DMS153 (cell line): ENCODE measurements around the gene MTHFD2L.

Source experiments
- DNase-seq: peaks from one replicate; lab custom pipeline; 2025; lab: John Stamatoyannopoulos, UW

Gene MTHFD2L

DNA sequence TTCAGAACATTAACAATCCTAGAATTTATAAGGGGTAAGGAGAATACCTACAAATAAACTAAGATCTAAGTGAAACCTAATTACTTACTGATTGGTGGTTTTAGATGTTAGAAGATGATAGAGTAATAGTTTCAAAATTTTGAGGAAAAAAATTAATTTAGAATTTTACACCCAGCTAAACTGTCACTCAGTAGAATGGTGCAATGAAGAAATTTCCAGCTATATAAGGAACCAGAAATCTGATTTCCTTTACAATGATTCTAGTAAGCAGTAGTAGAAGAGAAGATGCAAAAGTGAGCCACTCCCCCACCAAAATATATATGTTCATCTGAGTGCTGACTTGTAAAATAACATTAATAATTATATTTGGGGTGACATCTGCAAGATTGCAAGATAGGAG lies 95.0 kb downstream of the MTHFD2L start:
- no peak for DNase-seq

DNA sequence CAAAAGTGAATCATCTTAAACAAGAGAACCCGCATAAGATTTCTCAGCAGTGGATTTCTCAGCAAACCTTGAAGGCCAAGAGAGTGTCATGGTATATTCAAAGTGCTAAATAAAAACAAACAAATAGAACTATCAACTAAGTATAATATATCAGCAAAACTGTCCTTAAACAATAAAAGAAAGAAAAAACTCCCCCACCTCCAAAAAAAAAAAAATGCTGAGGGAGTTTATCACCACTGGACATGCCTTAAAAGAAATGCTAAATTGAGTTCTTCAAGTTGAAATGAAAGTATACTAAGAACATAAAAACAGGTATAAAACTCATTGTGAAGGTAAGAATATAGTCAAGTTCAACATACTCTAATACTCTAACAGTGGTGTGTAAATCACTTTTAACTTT lies 96.5 kb downstream of the MTHFD2L start:
- no peak for DNase-seq

- no peak for DNase-seq
Observed at GRCh38 chr4:74255096-74255495, 97.2 kb downstream of the MTHFD2L start.

- no peak for DNase-seq
Observed at GRCh38 chr4:74258963-74259362, 101.0 kb downstream of the MTHFD2L start.

DNA sequence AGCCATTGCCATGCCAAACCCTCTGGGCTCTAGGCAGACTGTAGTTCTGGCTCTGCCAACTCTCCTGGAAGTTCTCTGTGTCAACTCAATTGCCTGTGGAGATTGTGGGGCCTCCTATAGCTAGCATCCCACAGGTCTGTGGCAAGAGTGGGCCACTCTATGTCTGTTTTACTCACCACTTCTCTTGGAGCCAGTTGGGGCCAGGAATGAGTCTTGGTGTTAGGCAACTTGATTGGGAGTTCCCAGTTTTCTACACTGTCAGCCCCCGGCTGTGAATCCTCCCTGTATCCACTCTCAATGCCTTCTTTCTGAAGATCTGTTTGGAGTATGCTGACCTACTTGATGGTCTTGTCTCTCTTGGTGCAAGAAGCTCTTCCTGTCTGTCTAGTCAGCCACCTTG lies 102.1 kb downstream of the MTHFD2L start:
- no peak for DNase-seq

- no peak for DNase-seq
Observed at GRCh38 chr4:74262522-74262921, 104.6 kb downstream of the MTHFD2L start.

DNA sequence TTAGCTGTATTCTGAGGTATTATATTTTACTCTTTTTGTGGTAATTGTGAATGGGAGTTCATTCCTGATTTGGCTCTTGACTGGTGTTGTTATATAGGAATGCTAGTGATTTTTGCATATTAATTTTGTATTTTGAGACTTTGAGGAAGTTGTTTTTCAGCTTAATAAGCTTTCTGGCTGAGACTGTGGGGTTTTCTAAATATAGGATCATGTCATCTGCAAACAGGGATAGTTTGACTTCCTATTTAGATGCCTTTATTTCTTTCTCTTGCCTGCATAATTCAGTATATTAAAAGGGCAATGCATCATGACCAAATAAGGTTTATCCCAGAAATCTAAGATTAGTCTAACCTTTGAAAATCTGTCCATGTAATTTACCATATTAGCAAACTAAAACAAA lies 105.6 kb downstream of the MTHFD2L start:
- no peak for DNase-seq

GRCh38 chr4:74266081-74266480 lies 108.2 kb downstream of the MTHFD2L start:
- no peak for DNase-seq

- DNase-seq = peak; percentile 32
Observed at GRCh38 chr4:74267998-74268606, 110.2 kb downstream of the MTHFD2L start.

GRCh38 chr4:74268643-74269042 lies 110.7 kb downstream of the MTHFD2L start:
- DNase-seq = no peak

DNA sequence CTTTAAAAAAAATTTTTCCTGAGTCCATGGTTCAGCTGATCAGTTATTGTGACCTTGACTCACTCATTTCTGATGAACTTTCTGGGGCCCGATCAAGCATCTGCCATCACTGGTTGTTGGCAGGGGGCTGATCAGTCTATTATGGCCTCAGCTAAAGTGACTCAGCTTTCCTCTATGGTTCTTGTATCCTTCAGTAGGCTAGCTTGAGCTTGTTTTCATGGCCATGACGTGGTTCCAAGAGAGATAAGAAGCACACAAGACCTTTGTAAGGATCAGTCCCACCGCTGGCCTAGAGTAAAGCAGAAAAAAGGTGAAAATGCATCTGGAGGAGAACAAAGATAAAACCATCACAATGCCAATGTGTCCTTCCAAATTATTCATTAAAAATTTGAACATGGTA lies 120.6 kb downstream of the MTHFD2L start:
- DNase-seq = no peak

DNA sequence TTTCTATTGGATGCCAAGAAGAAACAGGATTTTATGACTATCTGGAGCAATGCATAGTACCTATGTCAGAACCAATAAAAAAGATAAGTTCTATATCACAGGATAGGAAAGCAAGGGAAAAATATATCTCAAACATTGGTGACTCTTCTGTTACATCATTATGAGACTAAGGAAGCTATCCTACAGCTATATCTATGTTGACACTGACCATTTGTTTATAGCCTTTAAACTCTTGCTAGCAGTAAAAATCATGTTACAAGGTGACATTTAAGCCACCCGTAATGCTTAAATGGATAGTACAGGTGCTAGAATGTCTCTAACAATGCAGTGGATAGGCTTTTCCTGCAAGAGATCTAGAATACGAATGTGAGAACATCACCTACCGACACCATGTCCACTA lies 121.8 kb downstream of the MTHFD2L start:
- no peak for DNase-seq

GRCh38 chr4:74282926-74283325 lies 125.0 kb downstream of the MTHFD2L start:
- no peak for DNase-seq

DNA sequence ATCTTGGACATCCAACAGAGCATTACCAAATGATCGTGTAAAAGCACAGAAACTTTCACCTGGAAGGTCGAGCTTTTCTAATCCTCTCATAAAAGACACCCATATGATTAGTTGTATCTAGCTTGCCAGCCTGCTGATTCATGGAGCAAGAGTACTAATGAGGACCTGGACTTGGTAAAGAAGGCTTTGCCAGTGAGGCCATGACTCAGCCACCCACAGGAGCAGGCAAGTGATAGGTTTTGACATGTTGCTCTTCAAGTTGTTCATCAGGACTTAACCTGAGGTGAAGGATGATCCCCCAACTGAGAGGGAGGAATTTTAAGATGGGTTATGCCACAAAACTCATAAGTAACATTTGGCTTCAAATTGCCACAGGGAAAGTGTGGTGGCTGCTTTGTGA lies 125.7 kb downstream of the MTHFD2L start:
- DNase-seq = no peak

GRCh38 chr4:74284053-74284452 lies 126.1 kb downstream of the MTHFD2L start:
- no peak for DNase-seq

GRCh38 chr4:74287164-74287563 lies 129.2 kb downstream of the MTHFD2L start:
- DNase-seq = no peak

DNA sequence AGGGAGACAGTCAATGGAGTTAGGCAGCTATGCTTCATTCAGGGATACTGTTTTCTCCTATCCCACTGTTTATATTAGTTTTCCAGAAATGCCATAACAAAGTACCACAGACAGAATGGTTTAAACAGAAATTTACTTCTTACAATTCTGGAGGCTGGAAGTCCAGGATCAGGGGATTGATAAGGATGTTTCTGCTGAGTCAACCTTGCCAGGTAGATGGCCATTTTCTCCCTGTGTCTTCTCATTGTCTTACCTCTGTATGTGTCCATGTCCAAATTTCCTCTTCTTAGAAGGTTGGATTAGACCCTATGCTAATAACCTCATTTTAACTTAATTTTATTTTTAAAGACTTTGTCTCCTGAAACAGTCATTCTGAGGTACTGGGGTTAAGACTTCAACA lies 129.9 kb downstream of the MTHFD2L start:
- no peak for DNase-seq

DNA sequence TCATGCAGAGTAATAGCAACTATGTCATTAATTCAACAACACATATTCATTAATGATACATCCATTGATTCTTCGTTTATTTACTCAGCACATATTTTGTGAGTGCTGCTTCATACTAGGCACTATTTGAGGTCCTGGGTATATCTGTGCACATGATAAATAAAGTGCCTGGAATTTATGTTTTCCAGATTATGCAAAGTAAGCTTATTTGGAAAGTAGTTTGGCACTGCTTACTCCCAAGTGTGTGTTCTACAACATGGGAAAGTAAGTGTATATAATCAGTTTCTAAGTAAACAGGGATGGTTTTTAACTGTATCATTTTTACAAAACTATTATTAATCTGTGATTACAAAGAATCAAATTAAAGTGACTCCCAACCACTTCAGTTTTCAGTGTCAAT lies 133.6 kb downstream of the MTHFD2L start:
- DNase-seq = no peak

GRCh38 chr4:74292111-74292870 lies 134.4 kb downstream of the MTHFD2L start:
- DNase-seq = no peak

DNA sequence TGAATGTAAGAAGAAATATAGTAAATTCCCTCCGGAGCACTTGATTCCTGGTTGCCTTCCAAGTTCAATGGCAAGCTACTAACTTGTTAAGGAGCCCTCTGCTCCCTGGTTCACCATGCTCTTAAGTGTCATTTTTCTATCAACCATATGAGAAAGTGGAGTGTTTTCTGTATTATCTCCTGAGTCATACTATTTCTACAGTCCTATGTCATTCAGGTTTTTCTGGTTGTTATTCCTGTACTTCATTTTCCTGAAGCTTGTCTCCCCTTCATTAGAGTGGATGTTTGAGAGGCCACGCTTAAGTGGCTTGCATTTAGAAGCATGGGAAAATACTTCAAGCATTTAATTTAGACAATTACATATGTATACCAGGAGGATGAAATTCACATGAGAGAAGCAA lies 135.6 kb downstream of the MTHFD2L start:
- DNase-seq = no peak

- no peak for DNase-seq
Observed at GRCh38 chr4:74294681-74295080, 136.8 kb downstream of the MTHFD2L start.

DNA sequence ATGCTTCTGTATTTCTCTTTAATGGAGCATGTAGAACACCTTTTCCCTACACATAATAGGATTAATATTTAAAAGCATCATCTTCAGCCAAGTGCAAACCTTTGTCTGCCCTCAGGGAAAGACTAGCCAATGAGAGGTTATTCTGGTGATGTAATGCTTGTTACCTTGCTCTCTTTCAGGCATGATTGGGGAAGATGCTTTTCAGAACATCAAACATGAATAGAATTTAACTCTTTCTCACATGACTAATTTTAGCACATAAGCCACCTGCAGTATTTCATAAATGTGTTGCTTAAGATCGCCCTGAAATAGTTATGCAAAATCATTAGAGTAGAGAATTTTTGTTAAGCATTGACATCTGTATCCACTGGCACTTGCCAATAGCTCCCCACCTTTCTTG lies 139.6 kb downstream of the MTHFD2L start:
- no peak for DNase-seq

- DNase-seq = no peak
Observed at GRCh38 chr4:74304095-74304625, 146.2 kb downstream of the MTHFD2L start.

DNA sequence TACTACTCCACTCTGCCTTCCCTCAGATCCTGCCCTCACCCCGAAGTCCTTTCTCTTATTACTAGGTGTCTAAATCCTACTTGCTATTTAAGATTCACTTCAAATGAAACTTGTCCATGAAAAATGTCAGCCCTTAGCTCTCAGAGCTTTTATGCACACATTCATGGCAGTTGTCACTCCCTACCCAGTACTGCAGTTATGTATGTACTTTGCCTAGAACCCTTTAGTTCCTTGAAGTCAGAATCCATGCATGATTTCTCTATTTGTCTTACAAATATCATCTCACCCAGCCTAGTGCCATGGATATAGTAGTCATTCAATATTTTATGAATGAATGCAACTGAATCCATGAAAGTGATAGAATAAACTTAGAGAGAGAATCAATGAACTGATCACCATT lies 147.1 kb downstream of the MTHFD2L start:
- no peak for DNase-seq
